K562 (cell line): ENCODE data around the gene ATP5PD. TPM values are rescaled to one million over a fixed set of nuclear protein-coding genes. Genes with fewer than 3 reads are reported as not detected.
"Not testable (repeated sequence)": the region's sequence is repeated elsewhere in the genome, so short reads cannot be mapped to it uniquely, and the experiment has no call there.

Experiments used
- ATAC-seq: fragments of 200-7000 bp; cut with Tn5 transposase; 3 replicates; pipeline ENCODE4 v1.9.1; 2020; ENCODE audit warnings: moderate library complexity
- BruUV-seq: library from RNA; stranded (reverse); fragments of 400-500 nt; replicated peaks from 2 replicates; lab custom pipeline; 2021; lab: Mats Ljungman, UMichigan
- CTCF ChIA-PET: fragments of 300-600 bp; formaldehyde crosslinking; extraction: SDS; loops from one replicate; lab custom pipeline; 2021; ENCODE audit warnings: low intra/inter-chr PET ratio; lab: Yijun Ruan, JAX
- POLR2A ChIA-PET: fragments of 300-600, 350-650 bp; sonication (Branson Sonifier 250); formaldehyde crosslinking; extraction: SDS; loops from one replicate; lab custom pipeline; 2021; ENCODE audit warnings: antibody characterized with exemption, inconsistent platforms; lab: Yijun Ruan, JAX
- DNase-seq, 4 experiments: peaks; one replicate each; pipeline versions ENCODE4 v3.0.0 to v3.0.0-alpha.2; 2011 to 2018; ENCODE audit warnings: low spot score in 3 of 4, mixed read lengths in 3 of 4; ENCODE audit errors: extremely low read depth in 1 of 4
- FAIRE-seq: peaks from 2 replicates; lab custom pipeline; 2011; peaks lifted over from hg19 to GRCh38; lab: Jason Lieb, UNC
- H2AFZ ChIP-seq: 2 replicates; pipeline ENCODE4 v1.6.0; 2011; ENCODE audit warnings: low read depth, low read length, control low read depth, inconsistent platforms
- H3K27ac ChIP-seq: fragments of 200-600 bp; 3 replicates; pipeline ENCODE4 v1.8.0; 2011; ENCODE audit warnings: low read depth, mild to moderate bottlenecking, control low read depth, inconsistent platforms, low read length, moderate library complexity, mixed read lengths; ENCODE audit errors: extremely low read depth
- H3K27me3 ChIP-seq, 2 experiments: fragments of 300-600 bp in 1 of 2; 2 replicates in 1 of 2; 3 replicates in 1 of 2; pipeline versions ENCODE4 v1.6.0 to v1.8.0; 2011; ENCODE audit warnings: inconsistent platforms in 2 of 2, low read length in 2 of 2, mild to moderate bottlenecking in 1 of 2, mixed read lengths in 1 of 2, moderate library complexity in 1 of 2; ENCODE audit not compliant: control insufficient read depth in 2 of 2, insufficient read depth in 2 of 2
- H3K36me3 ChIP-seq: fragments of 300-600 bp; 3 replicates; pipeline ENCODE4 v1.8.0; 2011; ENCODE audit warnings: mild to moderate bottlenecking, low read length, inconsistent platforms; ENCODE audit not compliant: control insufficient read depth, insufficient read depth
- H3K4me1 ChIP-seq, 2 experiments: fragments of 200-600 bp in 1 of 2; replicated peaks in 1 of 2; 2 replicates in 1 of 2; 3 replicates in 1 of 2; pipeline versions ENCODE4 v1.5.1 to v1.8.0; 2011; ENCODE audit warnings: inconsistent platforms in 2 of 2, low read length in 2 of 2, mild to moderate bottlenecking in 1 of 2, mixed read lengths in 1 of 2, moderate library complexity in 1 of 2; ENCODE audit not compliant: control insufficient read depth in 2 of 2, insufficient read depth in 2 of 2
- H3K4me2 ChIP-seq: 2 replicates; pipeline ENCODE4 v1.6.1; 2011; ENCODE audit warnings: low read length, control low read depth, inconsistent platforms, mixed read lengths; ENCODE audit not compliant: insufficient read depth
- H3K4me3 ChIP-seq: fragments of 200-600 bp; sonication (generic), shearing (Covaris generic); 2 replicates; pipeline ENCODE4 v1.5.1; 2016; ENCODE audit warnings: control low read depth, inconsistent platforms
- H3K79me2 ChIP-seq: fragments of 200-600 bp; 3 replicates; pipeline ENCODE4 v1.8.0; 2011; ENCODE audit warnings: low read length, inconsistent platforms; ENCODE audit not compliant: control insufficient read depth, insufficient read depth
- H3K9ac ChIP-seq, 2 experiments: 2 replicates each; pipeline versions ENCODE4 v1.6.0 to v1.6.1; 2011; ENCODE audit warnings: low read depth in 2 of 2, low read length in 2 of 2, control low read depth in 1 of 2, inconsistent platforms in 1 of 2, mild to moderate bottlenecking in 1 of 2, mixed read lengths in 1 of 2; ENCODE audit not compliant: insufficient read depth in 1 of 2
- H3K9me1 ChIP-seq: one replicate; pipeline ENCODE4 v1.6.0; 2011; ENCODE audit warnings: inconsistent platforms, mild to moderate bottlenecking, low read length, moderate library complexity; ENCODE audit not compliant: control insufficient read depth, insufficient read depth
- H3K9me3 ChIP-seq: replicated peaks from 2 replicates; pipeline ENCODE4 v1.5.1; 2011; ENCODE audit warnings: low read depth, low read length, inconsistent platforms; ENCODE audit not compliant: control insufficient read depth, insufficient read depth
- H4K20me1 ChIP-seq: replicated peaks from 2 replicates; pipeline ENCODE4 v1.6.1; 2011; ENCODE audit warnings: low read length, inconsistent platforms, mixed read lengths; ENCODE audit not compliant: control insufficient read depth, insufficient read depth
- ATF1 ChIP-seq, 2 experiments: fragments of 450-650 bp in 1 of 2; IDR thresholded peaks; 2 replicates each; pipeline ENCODE4 v1.6.1; 2016; ENCODE audit warnings: missing compliant biosample characterization in 1 of 2, missing genetic modification characterization in 1 of 2
- CBFA2T3 ChIP-seq: fragments of 450-650 bp; IDR thresholded peaks from 2 replicates; pipeline ENCODE4 v1.6.1; 2017
- CREB1 ChIP-seq, 2 experiments: sonication (generic) in 1 of 2; formaldehyde crosslinking in 1 of 2; IDR thresholded peaks; 2 replicates each; pipeline versions ENCODE4 v1.6.1 to v1.8.0; 2012 to 2022; ENCODE audit warnings: inconsistent platforms in 1 of 2, mild to moderate bottlenecking in 1 of 2, missing genetic modification reagents in 1 of 2, moderate library complexity in 1 of 2
- ETV1 ChIP-seq: fragments of 450-650 bp; conservative IDR thresholded peaks from 2 replicates; pipeline ENCODE4 v1.6.1; 2016; ENCODE audit warnings: missing genetic modification characterization, control low read depth, low read depth, missing compliant biosample characterization
- JUN ChIP-seq, 2 experiments: sonication (generic) in 1 of 2; formaldehyde crosslinking in 1 of 2; IDR thresholded peaks; 2 replicates each; pipeline versions ENCODE4 v1.6.1 to v1.8.0; 2012 to 2022; ENCODE audit warnings: borderline replicate concordance in 2 of 2, mild to moderate bottlenecking in 2 of 2, improper control_type of control experiment in 1 of 2, low read depth in 1 of 2, low read length in 1 of 2, missing genetic modification reagents in 1 of 2
- MIER1 ChIP-seq: fragments of 450-650 bp; IDR thresholded peaks from 2 replicates; pipeline ENCODE4 v1.6.1; 2016; ENCODE audit warnings: antibody characterized with exemption, mild to moderate bottlenecking, low read depth
- NCOR1 ChIP-seq: fragments of 450-650 bp; IDR thresholded peaks from 2 replicates; pipeline ENCODE4 v1.6.1; 2016; ENCODE audit warnings: mild to moderate bottlenecking, moderate library complexity
- SMARCC2 ChIP-seq: fragments of 450-650 bp; IDR thresholded peaks from 2 replicates; pipeline ENCODE4 v1.6.1; 2017; ENCODE audit warnings: antibody characterized with exemption, moderate library complexity, mild to moderate bottlenecking, low read depth
- WGBS: fragments of 100-300 bp; shearing (Covaris generic); methylation state at CpG from one replicate; pipeline ENCODE4 v1.1.6; 2016; ENCODE audit warnings: low coverage, mixed read lengths; ENCODE audit not compliant: insufficient coverage; ENCODE audit errors: missing lambda C conversion rate; 5-methylcytosine and 5-hydroxymethylcytosine counted together
- in situ Hi-C: fragments of 300-500 bp; cut with MboI; formaldehyde crosslinking; loops from 4 replicates; pipeline ENCODE4 v1.15.0; 2018; ENCODE audit warnings: inconsistent platforms, mixed read lengths
- intact Hi-C: fragments of 100-400 bp; cut with micrococcal nuclease; formaldehyde crosslinking; loops from 2 replicates; pipeline ENCODE4 v1.14.2; 2022
- polyA plus RNA-seq, 8 experiments: library from polyadenylated mRNA; depleted of rRNA in 4 of 8; stranded (reverse) in 5 of 8; unstranded in 3 of 8; fragments of >200 nt; fragmentation: Nextera tagmentation in 2 of 8; fragmentation: Illumina TruSeq in 1 of 8; extraction: Ambion mirVana in 2 of 8; extraction: Trizol in 1 of 8; gene quantifications; 2 replicates each; pipeline versions ENCODE4 v1.2.1 to v1.2.3, GENCODE V29; 2011 to 2014; ENCODE audit warnings: inconsistent platforms in 1 of 8, missing spikeins in 1 of 8
- total RNA-seq, 7 experiments: library from RNA; depleted of rRNA in 6 of 7; stranded (reverse); fragments of >200 nt in 6 of 7; fragmentation: Illumina TruSeq in 2 of 7; extraction: Trizol in 2 of 7; gene quantifications; 2 replicates each; pipeline versions ENCODE4 v1.2.1 to v1.2.3, GENCODE V29; 2011 to 2021; ENCODE audit warnings: low replicate concordance in 1 of 7
- TF ChIP-seq, protein P1 (sequence below), 2 experiments: fragments of 250-450 bp in 1 of 2; fragments of 450-650 bp in 1 of 2; sonication (Bioruptor Pico) in 1 of 2; IDR thresholded peaks; 2 replicates each; pipeline versions ENCODE4 v1.6.1 to v1.8.0; 2016 to 2021; ENCODE audit warnings: mild to moderate bottlenecking in 2 of 2, moderate library complexity in 2 of 2, missing compliant biosample characterization in 1 of 2, missing genetic modification characterization in 1 of 2
- TF ChIP-seq, protein P2 (sequence below), 2 experiments: fragments of 450-650 bp; IDR thresholded peaks; 2 replicates each; pipeline ENCODE4 v1.6.1; 2018; ENCODE audit warnings: mild to moderate bottlenecking in 2 of 2, low read depth in 1 of 2; ENCODE audit not compliant: partially characterized antibody in 2 of 2
- TF ChIP-seq, protein P3 (sequence below), 2 experiments: fragments of 450-650 bp; conservative IDR thresholded peaks; 2 replicates each; pipeline ENCODE4 v1.6.1; 2017; ENCODE audit warnings: mild to moderate bottlenecking in 2 of 2, moderate library complexity in 2 of 2

The ATP5PD gene
- total and polyA plus RNA-seq, 9 of the 15 experiments (the other 6 are each of a cell fraction or from before 2014, with no cell fraction given) = 271 to 828 (median 432) TPM

DNA sequence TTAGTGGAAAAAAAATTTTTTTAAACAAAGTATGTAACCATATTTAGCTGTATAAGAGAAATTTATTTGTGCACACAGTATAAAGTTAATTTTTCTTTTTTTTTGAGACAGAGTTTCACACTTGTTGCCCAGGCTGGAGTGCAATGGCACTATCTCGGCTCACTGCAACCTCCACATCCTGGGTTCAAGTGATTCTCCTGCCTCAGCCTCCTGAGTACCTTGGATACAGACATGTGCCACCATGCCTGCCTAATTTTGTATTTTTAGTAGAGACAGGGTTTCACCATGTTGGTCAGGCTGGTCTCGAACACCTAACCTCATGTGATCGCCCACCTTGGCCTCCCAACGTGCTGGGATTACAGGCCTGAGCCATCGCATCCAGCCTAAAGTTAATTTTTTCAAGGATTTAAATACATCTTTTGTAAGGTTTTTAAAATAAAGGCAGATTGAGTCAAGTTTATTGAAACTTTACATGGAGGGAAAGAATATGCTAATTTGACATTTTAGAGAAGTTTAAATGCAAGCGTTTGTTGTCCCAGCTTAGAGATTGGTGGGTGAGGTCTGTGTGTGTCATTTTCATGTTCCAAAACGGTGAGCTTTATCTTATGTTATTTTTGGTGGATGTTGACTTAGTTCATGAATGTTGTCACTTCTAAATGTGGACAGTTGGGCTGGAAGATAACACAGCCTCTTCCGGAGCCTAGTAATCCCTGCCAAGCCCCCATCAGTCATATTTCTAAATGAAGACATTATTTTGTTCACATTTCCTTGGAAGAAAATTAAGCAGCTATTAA is 24.9 kb upstream of the ATP5PD start:
- 23% methylated on average over 8 of the region's 8 CpGs for WGBS
- FAIRE-seq = peak; percentile 91
- Histone ChIP-seq H2AFZ (peak overlapping the region; percentile 76), H3K9ac (peak overlapping the region; percentile 49 to 70; a peak in 3 of 4 replicates), H3K4me1 (peaks cover 30 to 32% of the 10 kb centered on the region in 2 experiments), H3K27ac (peak overlapping the region; percentile 92), H3K4me2 (peak overlapping the region; percentile 48)
- peak in 2 of 4 experiments; percentile 72 to 85 for DNase-seq
- H3K36me3 ChIP-seq; H3K9me3 ChIP-seq; H3K9me1 ChIP-seq; in situ Hi-C loops; H3K79me2 ChIP-seq; H3K4me3 ChIP-seq; H4K20me1 ChIP-seq; CTCF ChIA-PET; BruUV-seq; H3K27me3 ChIP-seq; TF ChIP-seq ATF1, CREB1 (CRISPR knock-in tag; IDR thresholded peaks at IDR 0.05): not testable (repeated sequence)
- intact Hi-C loops = loop anchor here (5.0 kb wide), 1 partner anchor 36 kb away; the partner anchor contains the start of gene ARMC7
- POLR2A ChIA-PET = interaction anchor here (0.5 to 3.1 kb wide), 17 partner anchors 9 to 133 kb away, joined by 3 to 12 read pairs (median 4); partner anchors contain the start of genes ARMC7, ATP5PD and SLC16A5
- ATAC-seq = peak; percentile 87
- TF ChIP-seq ATF1 (tag; IDR thresholded peaks at IDR 0.05) (peak; percentile 68), MIER1 (peak; percentile 29; the same call in 1 of the 2 replicates), SMARCC2 (peak; percentile 89), CREB1 (IDR thresholded peaks at IDR 0.05) (peak; percentile 50; the same call in 1 of the 2 replicates), CBFA2T3 (peak; percentile 90), NCOR1 (peak; percentile 86), ETV1 (tag) (peak; percentile 97), JUN (IDR thresholded peaks at IDR 0.05; ENCODE audit: borderline replicate concordance, low read depth, low read length) (peak; percentile 74), JUN (CRISPR knock-in tag; IDR thresholded peaks at IDR 0.05; ENCODE audit: borderline replicate concordance) (peak; percentile 69; the same call in 1 of the 2 replicates)
- TF ChIP-seq, protein P1, sequence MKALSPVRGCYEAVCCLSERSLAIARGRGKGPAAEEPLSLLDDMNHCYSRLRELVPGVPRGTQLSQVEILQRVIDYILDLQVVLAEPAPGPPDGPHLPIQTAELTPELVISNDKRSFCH (CRISPR knock-in tag; IDR thresholded peaks at IDR 0.05) = not testable (repeated sequence)
- TF ChIP-seq, protein P1 (tag; IDR thresholded peaks at IDR 0.05) = peak; percentile 80
- TF ChIP-seq, protein P2, sequence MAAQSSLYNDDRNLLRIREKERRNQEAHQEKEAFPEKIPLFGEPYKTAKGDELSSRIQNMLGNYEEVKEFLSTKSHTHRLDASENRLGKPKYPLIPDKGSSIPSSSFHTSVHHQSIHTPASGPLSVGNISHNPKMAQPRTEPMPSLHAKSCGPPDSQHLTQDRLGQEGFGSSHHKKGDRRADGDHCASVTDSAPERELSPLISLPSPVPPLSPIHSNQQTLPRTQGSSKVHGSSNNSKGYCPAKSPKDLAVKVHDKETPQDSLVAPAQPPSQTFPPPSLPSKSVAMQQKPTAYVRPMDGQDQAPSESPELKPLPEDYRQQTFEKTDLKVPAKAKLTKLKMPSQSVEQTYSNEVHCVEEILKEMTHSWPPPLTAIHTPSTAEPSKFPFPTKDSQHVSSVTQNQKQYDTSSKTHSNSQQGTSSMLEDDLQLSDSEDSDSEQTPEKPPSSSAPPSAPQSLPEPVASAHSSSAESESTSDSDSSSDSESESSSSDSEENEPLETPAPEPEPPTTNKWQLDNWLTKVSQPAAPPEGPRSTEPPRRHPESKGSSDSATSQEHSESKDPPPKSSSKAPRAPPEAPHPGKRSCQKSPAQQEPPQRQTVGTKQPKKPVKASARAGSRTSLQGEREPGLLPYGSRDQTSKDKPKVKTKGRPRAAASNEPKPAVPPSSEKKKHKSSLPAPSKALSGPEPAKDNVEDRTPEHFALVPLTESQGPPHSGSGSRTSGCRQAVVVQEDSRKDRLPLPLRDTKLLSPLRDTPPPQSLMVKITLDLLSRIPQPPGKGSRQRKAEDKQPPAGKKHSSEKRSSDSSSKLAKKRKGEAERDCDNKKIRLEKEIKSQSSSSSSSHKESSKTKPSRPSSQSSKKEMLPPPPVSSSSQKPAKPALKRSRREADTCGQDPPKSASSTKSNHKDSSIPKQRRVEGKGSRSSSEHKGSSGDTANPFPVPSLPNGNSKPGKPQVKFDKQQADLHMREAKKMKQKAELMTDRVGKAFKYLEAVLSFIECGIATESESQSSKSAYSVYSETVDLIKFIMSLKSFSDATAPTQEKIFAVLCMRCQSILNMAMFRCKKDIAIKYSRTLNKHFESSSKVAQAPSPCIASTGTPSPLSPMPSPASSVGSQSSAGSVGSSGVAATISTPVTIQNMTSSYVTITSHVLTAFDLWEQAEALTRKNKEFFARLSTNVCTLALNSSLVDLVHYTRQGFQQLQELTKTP (IDR thresholded peaks at IDR 0.05; ENCODE audit: low read depth in 1 of 2, partially characterized antibody in 2 of 2) = peak in 1 of 2 experiments; percentile 61
- TF ChIP-seq, protein P3, sequence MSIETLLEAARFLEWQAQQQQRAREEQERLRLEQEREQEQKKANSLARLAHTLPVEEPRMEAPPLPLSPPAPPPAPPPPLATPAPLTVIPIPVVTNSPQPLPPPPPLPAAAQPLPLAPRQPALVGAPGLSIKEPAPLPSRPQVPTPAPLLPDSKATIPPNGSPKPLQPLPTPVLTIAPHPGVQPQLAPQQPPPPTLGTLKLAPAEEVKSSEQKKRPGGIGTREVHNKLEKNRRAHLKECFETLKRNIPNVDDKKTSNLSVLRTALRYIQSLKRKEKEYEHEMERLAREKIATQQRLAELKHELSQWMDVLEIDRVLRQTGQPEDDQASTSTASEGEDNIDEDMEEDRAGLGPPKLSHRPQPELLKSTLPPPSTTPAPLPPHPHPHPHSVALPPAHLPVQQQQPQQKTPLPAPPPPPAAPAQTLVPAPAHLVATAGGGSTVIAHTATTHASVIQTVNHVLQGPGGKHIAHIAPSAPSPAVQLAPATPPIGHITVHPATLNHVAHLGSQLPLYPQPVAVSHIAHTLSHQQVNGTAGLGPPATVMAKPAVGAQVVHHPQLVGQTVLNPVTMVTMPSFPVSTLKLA (conservative IDR thresholded peaks at IDR 0.05) = peak in 1 of 2 experiments; percentile 46; a peak in 1 of 4 replicates
